HCT116 (cell line): ENCODE data around the gene IL15.
"Not testable (repeated sequence)": the region's sequence is repeated elsewhere in the genome, so short reads cannot be mapped to it uniquely, and the experiment has no call there.

Experiments used
- ATF3 ChIP-seq: IDR thresholded peaks from 2 replicates; pipeline ENCODE4 v1.6.1; 2012
- CTCF ChIP-seq, 3 experiments: fragments of 200-600 bp in 1 of 3; sonication (generic) in 1 of 3; IDR thresholded peaks in 2 of 3; conservative IDR thresholded peaks in 1 of 3; 2 replicates each; pipeline ENCODE4 v1.5.1; 2012 to 2017; ENCODE audit warnings: low read depth in 2 of 3, low read length in 2 of 3, antibody characterized with exemption in 1 of 3, borderline replicate concordance in 1 of 3, control low read depth in 1 of 3, mild to moderate bottlenecking in 1 of 3, mixed read lengths in 1 of 3, mixed run types in 1 of 3, moderate library complexity in 1 of 3; ENCODE audit not compliant: insufficient read depth in 1 of 3
- SIN3A ChIP-seq: IDR thresholded peaks from 2 replicates; pipeline ENCODE4 v1.6.1; 2012; ENCODE audit warnings: low read depth
- SP1 ChIP-seq: IDR thresholded peaks from 2 replicates; pipeline ENCODE4 v1.6.1; 2012; ENCODE audit warnings: low read depth
- ZFX ChIP-seq: fragments of 450-650 bp; IDR thresholded peaks from 2 replicates; pipeline ENCODE4 v1.6.1; 2017

GRCh38 chr4:141691247-141691646, 54.9 kb downstream of the IL15 start:
- TF ChIP-seq SP1; SIN3A; ZFX; CTCF (IDR thresholded peaks at IDR 0.05 in 2 of 3, conservative IDR thresholded peaks at IDR 0.05 in 1 of 3; ENCODE audit: borderline replicate concordance in 1 of 3, insufficient read depth in 1 of 3, low read depth in 2 of 3, low read length in 2 of 3); ATF3: not testable (repeated sequence)
